NCI-H526 (cell line): ENCODE results near the gene SPRY2.
"Not testable (repeated sequence)": the region's sequence is repeated elsewhere in the genome, so short reads cannot be mapped to it uniquely, and the experiment has no call there.

Experiments
- DNase-seq, 2 experiments: peaks; one replicate each; lab custom pipeline; 2025; lab: John Stamatoyannopoulos, UW

Gene SPRY2

GRCh38 chr13:80348750-80349149, 7.8 kb upstream of the SPRY2 start:
- DNase-seq = no peak

GRCh38 chr13:80348314-80348713, 7.4 kb upstream of the SPRY2 start:
- DNase-seq = no peak

GRCh38 chr13:80345771-80346510, 5.0 kb upstream of the SPRY2 start:
- no peak for DNase-seq

GRCh38 chr13:80344032-80344431, 3.1 kb upstream of the SPRY2 start:
- DNase-seq = not testable (repeated sequence)

GRCh38 chr13:80342471-80343371, 1.8 kb upstream of the SPRY2 start:
- peak; percentile 80 to 93 for DNase-seq

GRCh38 chr13:80341756-80342370, 937 bp upstream of the SPRY2 start:
- DNase-seq = peak; percentile 65 to 81

- peak in 1 of 2 experiments; percentile 93 for DNase-seq
Observed at GRCh38 chr13:80340651-80341100, 250 bp downstream of the SPRY2 start.

- DNase-seq = peak; percentile 72 to 90
Observed at GRCh38 chr13:80339912-80340650, 845 bp downstream of the SPRY2 start.

GRCh38 chr13:80339563-80339911, 1.4 kb downstream of the SPRY2 start:
- peak in 1 of 2 experiments; percentile 33 for DNase-seq

GRCh38 chr13:80338781-80339562, 2.0 kb downstream of the SPRY2 start:
- peak; percentile 81 to 89 for DNase-seq

- DNase-seq = no peak
Observed at GRCh38 chr13:80337288-80338081, 3.4 kb downstream of the SPRY2 start.

GRCh38 chr13:80336776-80337287, 4.1 kb downstream of the SPRY2 start:
- no peak for DNase-seq

GRCh38 chr13:80336370-80336769, 4.6 kb downstream of the SPRY2 start:
- no peak for DNase-seq

- no peak for DNase-seq
Observed at GRCh38 chr13:80334597-80335260, 6.2 kb downstream of the SPRY2 start.

GRCh38 chr13:80331984-80332383, 8.9 kb downstream of the SPRY2 start:
- no peak for DNase-seq

- peak; percentile 11 to 49 for DNase-seq
Observed at GRCh38 chr13:80329250-80329649, 11.7 kb downstream of the SPRY2 start.

- no peak for DNase-seq
Observed at GRCh38 chr13:80319004-80319403, 21.9 kb downstream of the SPRY2 start.

GRCh38 chr13:80314711-80315653, 25.9 kb downstream of the SPRY2 start:
- no peak for DNase-seq
